NOMO-1 (cell line): ENCODE measurements around the gene FHIP2A.
"Not testable (repeated sequence)": the region's sequence is repeated elsewhere in the genome, so short reads cannot be mapped to it uniquely, and the experiment has no call there.

Experiments used
- DNase-seq, 2 experiments: peaks; one replicate each; lab custom pipeline; 2025; ENCODE audit not compliant: unreplicated experiment in 2 of 2; lab: John Stamatoyannopoulos, UW

FHIP2A gene

DNA sequence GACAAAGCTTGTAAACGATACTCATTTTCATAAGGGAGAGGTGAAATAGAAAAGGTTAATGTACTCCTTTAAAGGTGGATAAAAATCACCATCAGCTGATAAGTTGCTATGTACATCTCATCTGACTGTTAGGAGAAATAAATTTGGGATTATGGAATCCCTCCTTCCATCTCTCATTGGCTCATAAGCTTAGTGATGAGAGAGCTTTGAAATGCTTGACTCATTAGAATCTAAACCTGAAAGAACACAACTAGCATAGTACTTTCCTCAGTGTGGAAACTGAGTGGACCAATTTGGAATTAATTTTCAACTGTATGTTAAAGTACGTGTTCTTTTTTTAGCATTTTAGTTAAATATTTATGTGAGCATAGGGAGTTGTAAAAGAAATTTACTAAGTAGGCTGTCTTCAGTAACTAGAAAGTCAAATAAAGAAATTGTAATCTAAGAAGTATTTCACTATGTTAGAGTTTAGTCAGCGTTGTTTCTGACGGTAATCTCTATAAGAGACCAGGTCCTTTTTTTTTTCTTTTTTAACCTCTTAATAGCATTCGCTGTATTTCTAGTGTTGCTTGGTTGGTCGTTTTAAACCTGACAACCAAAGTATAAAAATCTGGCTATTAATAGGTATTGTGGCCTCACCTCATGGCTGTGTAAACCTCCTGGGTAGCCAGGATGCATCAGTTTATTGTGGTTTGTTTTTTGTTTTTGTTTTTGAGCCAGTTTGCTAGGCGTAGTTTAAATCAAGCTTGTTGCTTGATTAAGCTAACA, 34.4 kb downstream of the FHIP2A start:
- no peak for DNase-seq

DNA sequence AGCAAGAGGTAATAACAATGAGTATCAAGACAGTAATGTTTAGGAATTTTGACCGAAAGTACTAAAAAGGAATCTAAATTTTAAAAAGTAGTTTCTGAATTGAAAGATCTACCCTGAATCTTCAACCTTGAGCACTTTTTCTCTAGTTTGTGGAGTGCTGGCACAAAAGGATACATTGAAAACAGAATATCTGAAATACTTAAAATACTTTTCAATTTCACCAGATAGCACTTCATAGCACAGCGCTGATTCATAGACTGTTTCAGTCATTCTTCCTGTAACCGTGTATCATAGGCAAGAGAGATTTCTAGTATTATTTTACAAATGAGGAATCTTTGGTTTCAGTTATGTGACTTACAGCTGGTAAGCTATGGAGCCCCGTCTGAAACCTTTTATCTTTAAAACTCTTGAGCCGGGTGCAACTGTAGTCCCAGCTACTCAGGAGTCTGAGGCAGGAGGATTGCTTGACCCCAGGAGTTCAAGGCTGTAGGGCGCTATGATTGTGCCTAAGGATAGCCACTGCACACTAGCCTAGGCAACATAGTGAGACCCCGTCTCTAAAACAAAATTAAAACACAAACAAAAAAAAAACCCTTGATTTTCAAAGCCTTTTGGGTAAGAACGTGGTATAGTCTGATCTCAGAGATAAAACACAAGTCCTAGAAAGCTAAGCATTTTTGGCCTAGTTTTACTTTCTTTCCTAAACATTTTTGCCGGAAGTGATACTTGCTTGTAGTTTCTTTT, 35.1 kb downstream of the FHIP2A start:
- DNase-seq, result no peak

DNA sequence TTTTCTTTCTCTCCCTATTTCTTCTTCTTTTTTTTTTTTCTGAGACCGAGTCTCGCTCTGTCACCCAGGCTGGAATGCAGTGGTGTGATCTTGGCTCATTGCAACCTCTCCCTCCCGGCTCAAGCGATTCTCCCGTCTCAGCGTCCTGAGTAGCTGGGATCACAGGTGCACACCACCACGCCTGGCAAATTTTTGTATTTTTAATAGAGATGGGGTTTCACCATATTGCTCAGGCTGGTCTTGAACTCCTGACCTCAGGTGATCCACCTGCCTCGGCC, 35.6 kb downstream of the FHIP2A start:
- DNase-seq, result not testable (repeated sequence)

DNA sequence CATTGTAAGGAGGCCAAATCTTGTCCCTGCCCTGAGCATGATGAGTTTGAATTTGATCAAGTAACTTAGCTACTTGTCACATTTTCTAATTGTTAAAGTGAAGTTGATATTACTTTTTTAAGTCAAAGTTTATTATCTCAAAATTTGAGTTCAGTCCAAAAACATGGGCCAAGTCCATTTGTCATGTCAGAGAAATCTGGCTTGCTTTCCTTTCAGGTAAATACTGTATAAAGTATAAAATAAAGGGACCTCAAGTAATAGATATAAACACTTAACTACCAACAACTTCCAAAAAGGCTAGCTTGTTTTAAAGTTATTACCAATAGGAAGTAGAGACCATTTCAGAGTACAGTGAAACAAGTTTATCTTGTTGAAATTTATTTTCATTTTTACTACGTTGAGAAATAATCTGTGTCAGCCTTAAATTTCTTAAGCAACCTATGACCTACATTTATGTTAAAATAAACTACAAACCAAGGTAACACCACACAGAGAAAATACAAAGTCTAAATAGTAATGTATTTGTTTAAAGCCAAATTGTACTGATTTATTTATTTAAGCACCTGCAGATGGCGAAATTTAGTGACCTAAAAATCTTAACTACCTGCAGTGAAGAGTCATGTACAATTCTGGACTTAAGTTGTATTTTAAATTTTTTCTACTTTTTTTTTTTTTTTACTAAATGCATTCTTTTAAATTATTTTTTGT, 36.5 kb downstream of the FHIP2A start:
- no peak for DNase-seq

DNA sequence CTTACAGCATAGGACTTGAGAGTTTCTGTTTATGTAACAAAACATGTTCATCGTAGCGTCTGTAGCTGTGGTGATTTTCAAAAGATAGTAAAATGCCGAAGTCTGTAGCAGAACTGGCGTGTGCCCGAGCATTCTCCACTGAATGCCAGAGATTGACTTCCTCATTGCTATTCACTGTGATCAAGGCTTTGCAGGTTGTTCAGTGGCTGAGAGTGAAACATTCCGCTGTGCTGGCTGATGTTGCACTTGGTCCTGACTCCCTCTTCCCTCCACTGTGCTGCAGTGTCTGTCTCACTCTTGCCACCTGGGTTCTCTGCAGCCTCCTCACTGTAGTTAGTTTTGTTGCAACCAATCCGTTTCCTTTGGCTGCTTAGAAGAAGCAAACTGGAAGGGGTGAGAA, 37.6 kb downstream of the FHIP2A start:
- DNase-seq, result no peak

DNA sequence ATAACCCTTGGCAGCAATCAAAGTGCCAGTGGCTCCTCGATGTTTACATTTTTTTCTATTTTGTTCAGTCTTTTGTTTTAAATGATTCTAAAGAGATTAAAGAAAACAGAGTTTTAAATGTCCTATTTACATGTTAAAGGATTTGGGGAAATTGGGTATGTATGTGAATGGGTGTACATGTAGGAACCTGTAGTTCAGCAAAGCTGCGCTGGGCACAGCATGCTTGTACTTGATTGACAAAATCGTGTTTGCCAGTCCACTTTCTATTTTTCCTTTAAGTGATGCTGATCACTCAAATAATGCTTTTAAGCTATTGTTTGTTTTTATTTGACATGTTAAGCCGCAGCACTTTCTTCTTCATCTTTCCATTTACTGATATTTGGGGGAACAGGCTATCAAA, 40.9 kb downstream of the FHIP2A start:
- no peak for DNase-seq

DNA sequence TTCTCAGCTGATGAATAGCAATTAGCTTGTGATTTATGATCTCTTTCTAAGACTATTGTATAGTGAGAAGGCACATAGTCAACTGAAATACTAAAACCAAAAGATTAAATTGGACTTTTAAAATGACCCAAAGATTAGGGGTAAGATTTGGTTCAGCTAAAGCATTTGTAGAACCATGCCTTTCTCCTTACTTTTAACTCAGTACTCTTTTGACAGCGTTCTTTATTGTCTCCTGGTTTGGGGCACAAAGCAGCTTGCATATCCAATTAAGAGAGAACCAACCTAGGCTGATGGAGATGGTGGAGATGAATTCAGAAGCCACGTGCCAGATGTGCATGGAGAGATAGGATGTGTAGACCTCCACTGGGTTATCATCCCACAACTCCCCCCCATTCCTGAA, 45.8 kb downstream of the FHIP2A start:
- DNase-seq, result no peak

DNA sequence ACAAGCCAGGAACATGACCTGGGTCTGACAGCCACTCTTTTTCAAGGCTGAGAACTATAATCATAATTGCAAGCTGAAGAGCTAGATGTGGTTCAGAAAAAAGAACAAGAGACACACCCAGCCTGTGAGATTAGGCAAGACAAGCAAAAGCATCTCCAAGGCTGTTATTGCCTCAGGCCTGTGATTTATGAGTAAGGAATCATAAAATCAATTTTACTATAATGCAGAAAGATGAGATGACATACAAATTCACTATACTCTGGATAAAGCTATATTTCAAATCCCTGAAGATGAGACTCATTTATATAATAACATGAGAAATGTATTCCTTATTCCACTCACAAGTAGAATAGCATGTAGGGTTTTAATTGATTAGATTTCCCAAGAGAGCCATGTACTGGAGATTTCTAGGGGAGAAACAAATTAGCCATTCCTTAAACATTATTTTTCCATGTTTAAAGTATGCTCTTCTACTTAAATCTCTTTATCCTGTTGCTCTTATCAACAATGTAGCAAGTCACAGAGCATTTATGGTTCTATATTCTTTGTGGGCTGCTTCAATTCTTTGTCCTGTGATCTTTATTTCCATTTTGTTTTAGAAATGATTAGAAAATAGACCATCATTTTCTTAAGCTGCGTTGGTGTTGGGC, 47.4 kb downstream of the FHIP2A start:
- DNase-seq, result peak in 1 of 2 experiments; percentile 23

DNA sequence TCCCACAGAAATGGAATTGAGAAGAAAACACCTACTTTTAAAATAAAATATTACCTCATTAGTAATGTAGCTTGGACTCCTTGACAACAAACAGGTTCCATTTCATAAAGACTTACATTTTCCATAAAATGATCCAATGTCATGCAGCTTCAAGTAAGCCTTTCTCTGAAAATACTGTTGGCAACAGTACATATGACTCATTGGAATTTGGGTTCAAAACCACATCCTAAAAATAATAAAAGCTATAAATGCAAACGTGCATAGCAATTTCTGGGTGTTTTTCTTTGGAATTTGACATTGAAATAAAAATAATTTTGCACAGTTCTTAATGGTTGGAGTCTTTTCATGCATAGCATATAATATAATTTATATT, 47.9 kb downstream of the FHIP2A start:
- DNase-seq, result no peak

DNA sequence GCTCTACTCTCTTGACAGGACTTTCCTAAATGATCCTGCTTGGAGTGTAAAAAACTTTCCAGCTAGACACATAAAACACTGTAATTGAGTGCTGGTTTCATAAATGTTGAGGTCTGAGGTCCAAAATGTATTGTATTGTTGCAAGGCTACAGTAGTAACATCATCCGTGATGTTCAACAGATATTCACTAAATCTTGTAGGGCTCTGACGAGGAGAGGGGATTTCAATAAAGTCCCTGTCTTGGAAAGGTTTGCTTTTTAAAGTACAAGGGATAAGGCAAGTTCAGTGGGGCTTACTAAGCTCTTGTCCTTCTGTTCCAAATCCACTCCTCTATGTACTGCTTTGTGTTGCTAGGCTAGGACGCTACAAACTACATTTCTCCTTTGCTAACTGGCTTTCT, 48.9 kb downstream of the FHIP2A start:
- no peak for DNase-seq

DNA sequence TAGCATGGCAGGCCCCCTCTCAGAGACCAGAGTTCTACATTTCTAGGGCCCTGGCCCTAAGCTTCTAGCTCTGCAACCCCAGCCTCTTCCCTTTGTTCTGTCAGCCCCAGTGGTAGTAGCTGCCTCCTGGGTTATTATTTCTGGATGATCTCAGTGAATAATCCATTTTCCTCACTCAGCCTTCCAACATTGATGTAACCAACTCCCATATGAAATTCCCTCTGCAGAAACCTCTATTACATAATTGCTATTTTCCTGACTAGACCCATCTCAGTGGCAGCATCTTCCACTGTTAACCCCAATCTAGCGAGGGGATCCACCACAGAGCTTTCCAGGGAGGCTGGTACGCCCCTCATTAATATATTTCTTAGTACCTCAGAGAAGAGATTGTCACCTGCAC, 49.8 kb downstream of the FHIP2A start:
- DNase-seq, result no peak
